Measurements from ENCODE around the gene SMAD5.

DNA sequence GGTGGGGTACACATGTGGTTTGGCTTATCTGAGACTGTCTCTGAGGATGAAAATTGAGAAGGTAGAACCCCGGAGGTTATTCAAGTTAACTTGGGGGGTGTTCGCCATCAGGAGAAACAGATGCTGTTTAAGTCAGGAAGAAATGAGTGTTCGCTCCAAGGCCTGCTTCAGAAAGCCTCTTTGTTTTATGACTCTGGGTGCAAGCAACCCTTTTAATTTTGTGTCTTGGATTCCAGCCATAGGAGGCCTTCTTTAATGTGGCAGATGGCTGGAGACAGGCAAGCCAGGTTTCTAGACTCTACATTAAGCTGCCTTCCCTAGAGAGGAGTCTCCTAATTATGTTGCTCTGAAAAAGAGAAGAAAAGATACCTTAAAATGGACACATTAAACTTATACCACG lies 4.2 kb upstream of the SMAD5 start:
- TF ChIP-seq, protein P1, sequence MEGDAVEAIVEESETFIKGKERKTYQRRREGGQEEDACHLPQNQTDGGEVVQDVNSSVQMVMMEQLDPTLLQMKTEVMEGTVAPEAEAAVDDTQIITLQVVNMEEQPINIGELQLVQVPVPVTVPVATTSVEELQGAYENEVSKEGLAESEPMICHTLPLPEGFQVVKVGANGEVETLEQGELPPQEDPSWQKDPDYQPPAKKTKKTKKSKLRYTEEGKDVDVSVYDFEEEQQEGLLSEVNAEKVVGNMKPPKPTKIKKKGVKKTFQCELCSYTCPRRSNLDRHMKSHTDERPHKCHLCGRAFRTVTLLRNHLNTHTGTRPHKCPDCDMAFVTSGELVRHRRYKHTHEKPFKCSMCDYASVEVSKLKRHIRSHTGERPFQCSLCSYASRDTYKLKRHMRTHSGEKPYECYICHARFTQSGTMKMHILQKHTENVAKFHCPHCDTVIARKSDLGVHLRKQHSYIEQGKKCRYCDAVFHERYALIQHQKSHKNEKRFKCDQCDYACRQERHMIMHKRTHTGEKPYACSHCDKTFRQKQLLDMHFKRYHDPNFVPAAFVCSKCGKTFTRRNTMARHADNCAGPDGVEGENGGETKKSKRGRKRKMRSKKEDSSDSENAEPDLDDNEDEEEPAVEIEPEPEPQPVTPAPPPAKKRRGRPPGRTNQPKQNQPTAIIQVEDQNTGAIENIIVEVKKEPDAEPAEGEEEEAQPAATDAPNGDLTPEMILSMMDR (CRISPR knock-in tag; IDR thresholded peaks at IDR 0.05): no peak
- TF ChIP-seq, protein P2, sequence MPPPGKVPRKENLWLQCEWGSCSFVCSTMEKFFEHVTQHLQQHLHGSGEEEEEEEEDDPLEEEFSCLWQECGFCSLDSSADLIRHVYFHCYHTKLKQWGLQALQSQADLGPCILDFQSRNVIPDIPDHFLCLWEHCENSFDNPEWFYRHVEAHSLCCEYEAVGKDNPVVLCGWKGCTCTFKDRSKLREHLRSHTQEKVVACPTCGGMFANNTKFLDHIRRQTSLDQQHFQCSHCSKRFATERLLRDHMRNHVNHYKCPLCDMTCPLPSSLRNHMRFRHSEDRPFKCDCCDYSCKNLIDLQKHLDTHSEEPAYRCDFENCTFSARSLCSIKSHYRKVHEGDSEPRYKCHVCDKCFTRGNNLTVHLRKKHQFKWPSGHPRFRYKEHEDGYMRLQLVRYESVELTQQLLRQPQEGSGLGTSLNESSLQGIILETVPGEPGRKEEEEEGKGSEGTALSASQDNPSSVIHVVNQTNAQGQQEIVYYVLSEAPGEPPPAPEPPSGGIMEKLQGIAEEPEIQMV (CRISPR knock-in tag; IDR thresholded peaks at IDR 0.05; ENCODE audit: low read depth): no peak
- no peak for TF ChIP-seq EP300 (IDR thresholded peaks at IDR 0.05; ENCODE audit: low read depth in 2 of 2, low read length in 2 of 2)
- no peak for TF ChIP-seq EP300 (CRISPR knock-in tag; IDR thresholded peaks at IDR 0.05; ENCODE audit: borderline replicate concordance)
- TF ChIP-seq RFX5 (IDR thresholded peaks at IDR 0.05; ENCODE audit: low read depth, low read length): no peak
- no peak for TF ChIP-seq JDP2 (CRISPR knock-in tag; IDR thresholded peaks at IDR 0.05; ENCODE audit: borderline replicate concordance)
- TF ChIP-seq, protein P3, sequence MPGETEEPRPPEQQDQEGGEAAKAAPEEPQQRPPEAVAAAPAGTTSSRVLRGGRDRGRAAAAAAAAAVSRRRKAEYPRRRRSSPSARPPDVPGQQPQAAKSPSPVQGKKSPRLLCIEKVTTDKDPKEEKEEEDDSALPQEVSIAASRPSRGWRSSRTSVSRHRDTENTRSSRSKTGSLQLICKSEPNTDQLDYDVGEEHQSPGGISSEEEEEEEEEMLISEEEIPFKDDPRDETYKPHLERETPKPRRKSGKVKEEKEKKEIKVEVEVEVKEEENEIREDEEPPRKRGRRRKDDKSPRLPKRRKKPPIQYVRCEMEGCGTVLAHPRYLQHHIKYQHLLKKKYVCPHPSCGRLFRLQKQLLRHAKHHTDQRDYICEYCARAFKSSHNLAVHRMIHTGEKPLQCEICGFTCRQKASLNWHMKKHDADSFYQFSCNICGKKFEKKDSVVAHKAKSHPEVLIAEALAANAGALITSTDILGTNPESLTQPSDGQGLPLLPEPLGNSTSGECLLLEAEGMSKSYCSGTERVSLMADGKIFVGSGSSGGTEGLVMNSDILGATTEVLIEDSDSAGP (CRISPR knock-in tag; IDR thresholded peaks at IDR 0.05; ENCODE audit: borderline replicate concordance): no peak
- TF ChIP-seq ASH2L (IDR thresholded peaks at IDR 0.05; ENCODE audit: insufficient read length, low read depth, low read length): no peak
- TF ChIP-seq, protein P4, sequence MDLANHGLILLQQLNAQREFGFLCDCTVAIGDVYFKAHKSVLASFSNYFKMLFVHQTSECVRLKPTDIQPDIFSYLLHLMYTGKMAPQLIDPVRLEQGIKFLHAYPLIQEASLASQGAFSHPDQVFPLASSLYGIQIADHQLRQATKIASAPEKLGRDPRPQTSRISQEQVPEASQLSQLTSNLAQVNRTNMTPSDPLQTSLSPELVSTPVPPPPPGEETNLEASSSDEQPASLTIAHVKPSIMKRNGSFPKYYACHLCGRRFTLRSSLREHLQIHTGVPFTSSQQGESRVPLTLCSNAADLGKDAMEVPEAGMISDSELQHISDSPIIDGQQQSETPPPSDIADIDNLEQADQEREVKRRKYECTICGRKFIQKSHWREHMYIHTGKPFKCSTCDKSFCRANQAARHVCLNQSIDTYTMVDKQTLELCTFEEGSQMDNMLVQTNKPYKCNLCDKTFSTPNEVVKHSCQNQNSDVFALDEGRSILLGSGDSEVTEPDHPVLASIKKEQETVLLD (CRISPR knock-in tag; IDR thresholded peaks at IDR 0.05; ENCODE audit: low read depth): no peak
- TF ChIP-seq, protein P5, sequence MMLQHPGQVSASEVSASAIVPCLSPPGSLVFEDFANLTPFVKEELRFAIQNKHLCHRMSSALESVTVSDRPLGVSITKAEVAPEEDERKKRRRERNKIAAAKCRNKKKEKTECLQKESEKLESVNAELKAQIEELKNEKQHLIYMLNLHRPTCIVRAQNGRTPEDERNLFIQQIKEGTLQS (CRISPR knock-in tag; IDR thresholded peaks at IDR 0.05): no peak
- TF ChIP-seq ZNF549 (CRISPR knock-in tag; IDR thresholded peaks at IDR 0.05): no peak

Measured in HepG2 (cell line).